ENCODE measurements around the gene ZBTB40.

- TF ChIP-seq CTCF (conservative IDR thresholded peaks at IDR 0.05; ENCODE audit: low read length) (no peak), EZH2phosphoT487 (IDR thresholded peaks at IDR 0.05; ENCODE audit: borderline replicate concordance) (no peak)
Observed at GRCh38 chr1:22476566-22476965, 24.9 kb downstream of the ZBTB40 start.
